Panc1 (cell line): ENCODE results near the gene MARK4. TPM values are rescaled to one million over a fixed set of nuclear protein-coding genes. Genes with fewer than 3 reads are reported as not detected.

Experiments
- ATAC-seq: fragments of 200-7000 bp; cut with Tn5 transposase; 2 replicates; pipeline ENCODE4 v1.9.1; 2020; ENCODE audit warnings: mild to moderate bottlenecking, moderate library complexity
- BruUV-seq: library from RNA; stranded (reverse); fragments of 400-500 nt; replicated peaks from 2 replicates; lab custom pipeline; 2021; lab: Mats Ljungman, UMichigan
- CTCF ChIA-PET: fragments of 300-600 bp; sonication (Branson Sonifier 250); formaldehyde crosslinking; loops from one replicate; lab custom pipeline; 2022; ENCODE audit warnings: antibody characterized with exemption; lab: Charles Lee
- POLR2A ChIA-PET: fragments of 300-600 bp; sonication (Branson Sonifier 250); formaldehyde crosslinking; loops from one replicate; lab custom pipeline; 2022; ENCODE audit warnings: antibody characterized with exemption; lab: Charles Lee
- DNase-seq: peaks from one replicate; pipeline ENCODE4 v3.0.0-alpha.2; 2010; ENCODE audit warnings: low read depth, low spot score
- H3K27ac ChIP-seq: 2 replicates; pipeline ENCODE4 v1.5.1; 2011; ENCODE audit warnings: mild to moderate bottlenecking, low read length, inconsistent platforms
- H3K27me3 ChIP-seq: fragments of 200-500 bp; sonication (Bioruptor generic); 2 replicates; pipeline ENCODE4 v1.6.0; 2014; ENCODE audit warnings: low read length, inconsistent platforms; ENCODE audit not compliant: control insufficient read depth, insufficient read depth
- H3K36me3 ChIP-seq: fragments of 200-500 bp; sonication (Bioruptor generic); 2 replicates; pipeline ENCODE4 v1.5.1; 2014; ENCODE audit warnings: inconsistent platforms, mild to moderate bottlenecking, low read length, moderate library complexity; ENCODE audit not compliant: control insufficient read depth, insufficient read depth
- H3K4me1 ChIP-seq: 2 replicates; pipeline ENCODE4 v1.5.1; 2011; ENCODE audit warnings: inconsistent platforms, mild to moderate bottlenecking, low read length, moderate library complexity; ENCODE audit not compliant: control insufficient read depth, insufficient read depth
- H3K4me3 ChIP-seq, 2 experiments: 2 replicates each; pipeline ENCODE4 v1.5.1; 2011 to 2012; ENCODE audit warnings: low read depth in 2 of 2, low read length in 2 of 2, mild to moderate bottlenecking in 2 of 2, inconsistent platforms in 1 of 2, moderate library complexity in 1 of 2
- H3K9me3 ChIP-seq: fragments of 200-500 bp; sonication (Bioruptor generic); 2 replicates; pipeline ENCODE4 v1.5.1; 2014; ENCODE audit warnings: low read depth, mild to moderate bottlenecking, inconsistent platforms, low read length, moderate library complexity; ENCODE audit not compliant: control insufficient read depth, insufficient read depth
- CTCF ChIP-seq: fragments of 450-650 bp; IDR thresholded peaks from 2 replicates; pipeline ENCODE4 v1.5.1; 2017; ENCODE audit warnings: mild to moderate bottlenecking
- POLR2AphosphoS5 ChIP-seq: IDR thresholded peaks from 2 replicates; pipeline ENCODE4 v1.6.1; 2012; ENCODE audit warnings: mild to moderate bottlenecking, low read depth, low read length, moderate library complexity
- SIN3A ChIP-seq: IDR thresholded peaks from 2 replicates; pipeline ENCODE4 v1.6.1; 2012; ENCODE audit warnings: low read depth, mild to moderate bottlenecking, low read length, moderate library complexity, borderline replicate concordance; ENCODE audit not compliant: insufficient read depth
- TCF7L2 ChIP-seq: IDR thresholded peaks from 2 replicates; pipeline ENCODE4 v1.6.1; 2011; ENCODE audit warnings: mild to moderate bottlenecking, low read depth, low read length, inconsistent platforms
- in situ Hi-C: cut with HindIII; loops from 2 replicates; pipeline ENCODE4 v1.10.0; 2016; ENCODE audit warnings: low sequenced_read_pairs, low pct_unique_long_range_greater_than_20kb
- intact Hi-C: fragments of 100-400 bp; cut with micrococcal nuclease; formaldehyde crosslinking; loops from one replicate; pipeline ENCODE4 v1.10.0; 2022; ENCODE audit not compliant: unreplicated experiment
- total RNA-seq: library from RNA; stranded (reverse); gene quantifications from one replicate; pipeline ENCODE4 v1.2.1, GENCODE V29; 2021; ENCODE audit not compliant: unreplicated experiment
- TF ChIP-seq, protein P1 (sequence below), 2 experiments: IDR thresholded peaks; 2 replicates each; pipeline ENCODE4 v1.6.1; 2011 to 2012; ENCODE audit warnings: low read depth in 2 of 2, control low read depth in 1 of 2, low read length in 1 of 2, mild to moderate bottlenecking in 1 of 2, moderate library complexity in 1 of 2; ENCODE audit not compliant: insufficient read depth in 1 of 2

MARK4 gene
- total RNA-seq, 1 experiment from 2014 or later = 21.6 TPM

GRCh38 chr19:45276284-45276687 is 25.2 kb downstream of the MARK4 start:
- Histone ChIP-seq H3K9me3 (no peaks in the 10 kb centered on the region), H3K4me1 (no peaks in the 10 kb centered on the region), H3K4me3 (no peak overlapping the region), H3K36me3 (no peaks in the 10 kb centered on the region), H3K27ac (no peak overlapping the region), H3K27me3 (no peaks in the 10 kb centered on the region)
- BruUV-seq = no TSS peak
- ATAC-seq (no peak), DNase-seq (no peak)
- intact Hi-C loops = no loop called here
- TF ChIP-seq TCF7L2 = no peak
- TF ChIP-seq, protein P1, sequence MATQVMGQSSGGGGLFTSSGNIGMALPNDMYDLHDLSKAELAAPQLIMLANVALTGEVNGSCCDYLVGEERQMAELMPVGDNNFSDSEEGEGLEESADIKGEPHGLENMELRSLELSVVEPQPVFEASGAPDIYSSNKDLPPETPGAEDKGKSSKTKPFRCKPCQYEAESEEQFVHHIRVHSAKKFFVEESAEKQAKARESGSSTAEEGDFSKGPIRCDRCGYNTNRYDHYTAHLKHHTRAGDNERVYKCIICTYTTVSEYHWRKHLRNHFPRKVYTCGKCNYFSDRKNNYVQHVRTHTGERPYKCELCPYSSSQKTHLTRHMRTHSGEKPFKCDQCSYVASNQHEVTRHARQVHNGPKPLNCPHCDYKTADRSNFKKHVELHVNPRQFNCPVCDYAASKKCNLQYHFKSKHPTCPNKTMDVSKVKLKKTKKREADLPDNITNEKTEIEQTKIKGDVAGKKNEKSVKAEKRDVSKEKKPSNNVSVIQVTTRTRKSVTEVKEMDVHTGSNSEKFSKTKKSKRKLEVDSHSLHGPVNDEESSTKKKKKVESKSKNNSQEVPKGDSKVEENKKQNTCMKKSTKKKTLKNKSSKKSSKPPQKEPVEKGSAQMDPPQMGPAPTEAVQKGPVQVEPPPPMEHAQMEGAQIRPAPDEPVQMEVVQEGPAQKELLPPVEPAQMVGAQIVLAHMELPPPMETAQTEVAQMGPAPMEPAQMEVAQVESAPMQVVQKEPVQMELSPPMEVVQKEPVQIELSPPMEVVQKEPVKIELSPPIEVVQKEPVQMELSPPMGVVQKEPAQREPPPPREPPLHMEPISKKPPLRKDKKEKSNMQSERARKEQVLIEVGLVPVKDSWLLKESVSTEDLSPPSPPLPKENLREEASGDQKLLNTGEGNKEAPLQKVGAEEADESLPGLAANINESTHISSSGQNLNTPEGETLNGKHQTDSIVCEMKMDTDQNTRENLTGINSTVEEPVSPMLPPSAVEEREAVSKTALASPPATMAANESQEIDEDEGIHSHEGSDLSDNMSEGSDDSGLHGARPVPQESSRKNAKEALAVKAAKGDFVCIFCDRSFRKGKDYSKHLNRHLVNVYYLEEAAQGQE (IDR thresholded peaks at IDR 0.05; ENCODE audit: insufficient read depth in 1 of 2, low read depth in 2 of 2, low read length in 1 of 2) = no peak
- TF ChIP-seq POLR2AphosphoS5 = no peak
- POLR2A ChIA-PET = interaction anchor here (0.6 kb wide), 1 partner anchor 33 kb away, joined by 3 read pairs; no protein-coding TSS in a partner anchor
- CTCF ChIA-PET = no interaction called here
- in situ Hi-C loops = no loop called here

GRCh38 chr19:45278087-45278486 is 27.0 kb downstream of the MARK4 start:
- ATAC-seq = no peak
- no peaks in the 10 kb centered on the region for H3K9me3 ChIP-seq
- no peak overlapping the region for H3K27ac ChIP-seq
- no peaks in the 10 kb centered on the region for H3K36me3 ChIP-seq
- no peak overlapping the region for H3K4me3 ChIP-seq
- in situ Hi-C loops (no loop called here), intact Hi-C loops (no loop called here)
- no peaks in the 10 kb centered on the region for H3K27me3 ChIP-seq
- POLR2A ChIA-PET = no interaction called here
- no peaks in the 10 kb centered on the region for H3K4me1 ChIP-seq
- BruUV-seq = no TSS peak
- TF ChIP-seq, protein P1 (IDR thresholded peaks at IDR 0.05; ENCODE audit: insufficient read depth in 1 of 2, low read depth in 2 of 2, low read length in 1 of 2) = no peak
- TF ChIP-seq TCF7L2 (no peak), POLR2AphosphoS5 (no peak), CTCF (no peak), SIN3A (no peak)
- CTCF ChIA-PET = no interaction called here
- no peak for DNase-seq
